ENCODE results near the gene STOML1.

GRCh38 chr15:73959801-73960200 lies 32.3 kb downstream of the STOML1 start:
- TF ChIP-seq CTCF (IDR thresholded peaks at IDR 0.05; ENCODE audit: low read length) (no peak), EZH2 (IDR thresholded peaks at IDR 0.05; ENCODE audit: borderline replicate concordance, low read length) (no peak)
